WTC11 (cell line): ENCODE measurements around the gene GNG8. TPM values are rescaled to one million over a fixed set of nuclear protein-coding genes. Genes with fewer than 3 reads are reported as not detected.

Experiments
- ATAC-seq: fragments of 200-7000 bp; cut with Tn5 transposase; 2 replicates; pipeline ENCODE4 v1.10.0; 2021; ENCODE audit warnings: mild to moderate bottlenecking, moderate library complexity
- CTCF ChIA-PET: fragments of 300-600 bp; sonication (Branson Sonifier 250); formaldehyde crosslinking; loops from one replicate; lab custom pipeline; 2021; ENCODE audit warnings: antibody characterized with exemption; lab: Charles Lee
- POLR2A ChIA-PET: fragments of 350-600 bp; sonication (Branson Sonifier 250); formaldehyde crosslinking; loops from one replicate; lab custom pipeline; 2021; ENCODE audit warnings: antibody characterized with exemption; lab: Charles Lee
- DNase-seq: peaks from one replicate; pipeline ENCODE4 v3.0.0; 2021; ENCODE audit warnings: low spot score
- H3K27ac Mint-ChIP-seq: 2 replicates; pipeline ENCODE4 v1.8.0; 2021; ENCODE audit warnings: mixed read lengths
- H3K27me3 Mint-ChIP-seq: 2 replicates; pipeline ENCODE4 v1.8.0; 2021; ENCODE audit warnings: low read depth, mild to moderate bottlenecking, moderate library complexity, mixed read lengths
- H3K36me3 Mint-ChIP-seq: 2 replicates; pipeline ENCODE4 v1.8.0; 2021; ENCODE audit warnings: mixed read lengths
- H3K4me1 Mint-ChIP-seq: 2 replicates; pipeline ENCODE4 v1.8.0; 2022; ENCODE audit warnings: mixed read lengths
- H3K4me3 Mint-ChIP-seq: 2 replicates; pipeline ENCODE4 v1.8.0; 2021; ENCODE audit warnings: mild to moderate bottlenecking, moderate library complexity, mixed read lengths
- H3K9me3 Mint-ChIP-seq: 2 replicates; pipeline ENCODE4 v1.8.0; 2021; ENCODE audit warnings: mixed read lengths
- CREB1 ChIP-seq: sonication (generic); formaldehyde crosslinking; IDR thresholded peaks from 2 replicates; pipeline ENCODE4 v1.8.0; 2023; ENCODE audit warnings: mild to moderate bottlenecking, missing genetic modification reagents
- CREM ChIP-seq: sonication (generic); formaldehyde crosslinking; IDR thresholded peaks from 2 replicates; pipeline ENCODE4 v1.8.1; 2022; ENCODE audit warnings: mild to moderate bottlenecking, missing genetic modification reagents, moderate library complexity
- FOXK1 ChIP-seq: sonication (generic); formaldehyde crosslinking; IDR thresholded peaks from 2 replicates; pipeline ENCODE4 v1.8.0; 2022; ENCODE audit warnings: mild to moderate bottlenecking, moderate library complexity, missing genetic modification reagents
- JUN ChIP-seq: sonication (generic); formaldehyde crosslinking; IDR thresholded peaks from 2 replicates; pipeline ENCODE4 v1.8.0; 2023; ENCODE audit warnings: mild to moderate bottlenecking, missing genetic modification reagents
- NFYB ChIP-seq: sonication (generic); formaldehyde crosslinking; conservative IDR thresholded peaks from 2 replicates; pipeline ENCODE4 v1.8.0; 2022; ENCODE audit warnings: low read depth, missing genetic modification reagents
- NR2C2 ChIP-seq: sonication (generic); formaldehyde crosslinking; IDR thresholded peaks from 2 replicates; pipeline ENCODE4 v1.8.0; 2022; ENCODE audit warnings: mild to moderate bottlenecking, missing genetic modification reagents
- PRRX2 ChIP-seq: fragments of 250-450 bp; sonication (Bioruptor Pico); IDR thresholded peaks from 2 replicates; pipeline ENCODE4 v1.8.0; 2021; ENCODE audit warnings: mild to moderate bottlenecking
- SP1 ChIP-seq: sonication (generic); formaldehyde crosslinking; conservative IDR thresholded peaks from 2 replicates; pipeline ENCODE4 v1.8.1; 2022; ENCODE audit warnings: missing genetic modification reagents
- TP53 ChIP-seq: sonication (generic); formaldehyde crosslinking; IDR thresholded peaks from 2 replicates; pipeline ENCODE4 v1.8.1; 2023; ENCODE audit warnings: mild to moderate bottlenecking, missing genetic modification reagents
- ZNF317 ChIP-seq: sonication (generic); formaldehyde crosslinking; IDR thresholded peaks from 2 replicates; pipeline ENCODE4 v1.8.1; 2023; ENCODE audit warnings: low read depth, mild to moderate bottlenecking, moderate library complexity, missing genetic modification reagents, borderline replicate concordance
- ZNF671 ChIP-seq: fragments of 250-450 bp; sonication (Bioruptor Pico); IDR thresholded peaks from 2 replicates; pipeline ENCODE4 v1.8.0; 2021; ENCODE audit warnings: mild to moderate bottlenecking
- total RNA-seq: library from RNA; stranded (reverse); gene quantifications from 3 replicates; pipeline ENCODE4 v1.2.3, GENCODE V29; 2021
- TF ChIP-seq, protein P1 (sequence below): sonication (generic); formaldehyde crosslinking; conservative IDR thresholded peaks from 2 replicates; pipeline ENCODE4 v1.8.1; 2023; ENCODE audit warnings: mild to moderate bottlenecking, low read depth, missing genetic modification reagents, moderate library complexity
- TF ChIP-seq, protein P2 (sequence below): sonication (generic); formaldehyde crosslinking; conservative IDR thresholded peaks from 2 replicates; pipeline ENCODE4 v1.8.1; 2022; ENCODE audit warnings: mild to moderate bottlenecking, missing genetic modification reagents
- TF ChIP-seq, protein P3 (sequence below): fragments of 250-450 bp; sonication (Bioruptor Pico); IDR thresholded peaks from 2 replicates; pipeline ENCODE4 v1.9.0; 2021; ENCODE audit warnings: moderate library complexity, mild to moderate bottlenecking, inconsistent platforms, borderline replicate concordance
- TF ChIP-seq, protein P4 (sequence below): fragments of 200-600 bp; IDR thresholded peaks from 2 replicates; pipeline ENCODE4 v1.8.0; 2022; ENCODE audit warnings: antibody characterized with exemption
- TF ChIP-seq, protein P5 (sequence below): sonication (generic); formaldehyde crosslinking; IDR thresholded peaks from 2 replicates; pipeline ENCODE4 v1.8.1; 2023; ENCODE audit warnings: mild to moderate bottlenecking, missing genetic modification reagents, moderate library complexity
- TF ChIP-seq, protein P6 (sequence below): fragments of 250-450 bp; sonication (Bioruptor Pico); conservative IDR thresholded peaks from 2 replicates; pipeline ENCODE4 v1.9.0; 2021; ENCODE audit warnings: mild to moderate bottlenecking

Gene GNG8
- total RNA-seq, 1 experiment from 2014 or later = not detected

DNA sequence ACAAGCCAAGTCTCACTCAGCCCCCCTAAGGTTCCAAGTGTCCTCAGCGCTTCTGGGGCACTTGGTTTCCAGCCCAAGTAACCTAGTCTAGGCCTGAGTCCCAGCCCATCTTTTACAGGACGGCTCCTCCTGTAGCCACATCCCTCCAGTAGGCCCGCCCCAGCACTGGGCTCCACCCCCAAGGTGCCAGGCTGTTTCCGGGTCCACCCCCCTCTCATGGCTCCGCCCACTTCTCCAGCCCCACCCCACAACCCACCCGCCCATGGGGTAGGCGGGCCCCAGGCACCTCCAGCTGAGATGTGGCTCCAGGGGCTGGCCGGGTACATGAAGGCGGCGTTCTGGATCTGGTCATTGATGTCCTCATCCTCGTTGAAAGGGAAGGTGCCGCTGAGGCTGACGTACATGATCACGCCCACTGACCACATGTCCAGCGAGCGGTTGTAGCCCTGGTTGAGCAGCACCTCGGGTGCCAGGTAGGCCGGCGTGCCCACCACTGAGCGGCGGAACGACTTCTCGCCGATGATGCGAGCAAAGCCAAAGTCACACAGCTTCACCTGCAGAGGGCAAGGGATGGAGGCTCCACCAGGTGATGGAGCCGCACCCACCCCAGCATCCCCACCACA lies 42.2 kb upstream of the GNG8 start:
- peaks cover 58% of the 10 kb centered on the region for H3K36me3 Mint-ChIP-seq
- TF ChIP-seq SP1 (CRISPR knock-in tag) = peak; percentile 17; the same call in 1 of the 2 replicates
- 0 out of 2 replicates have a peak, but pooled peaks have one; percentile 21 for TF ChIP-seq FOXK1 (CRISPR knock-in tag)
- TF ChIP-seq, protein P1, sequence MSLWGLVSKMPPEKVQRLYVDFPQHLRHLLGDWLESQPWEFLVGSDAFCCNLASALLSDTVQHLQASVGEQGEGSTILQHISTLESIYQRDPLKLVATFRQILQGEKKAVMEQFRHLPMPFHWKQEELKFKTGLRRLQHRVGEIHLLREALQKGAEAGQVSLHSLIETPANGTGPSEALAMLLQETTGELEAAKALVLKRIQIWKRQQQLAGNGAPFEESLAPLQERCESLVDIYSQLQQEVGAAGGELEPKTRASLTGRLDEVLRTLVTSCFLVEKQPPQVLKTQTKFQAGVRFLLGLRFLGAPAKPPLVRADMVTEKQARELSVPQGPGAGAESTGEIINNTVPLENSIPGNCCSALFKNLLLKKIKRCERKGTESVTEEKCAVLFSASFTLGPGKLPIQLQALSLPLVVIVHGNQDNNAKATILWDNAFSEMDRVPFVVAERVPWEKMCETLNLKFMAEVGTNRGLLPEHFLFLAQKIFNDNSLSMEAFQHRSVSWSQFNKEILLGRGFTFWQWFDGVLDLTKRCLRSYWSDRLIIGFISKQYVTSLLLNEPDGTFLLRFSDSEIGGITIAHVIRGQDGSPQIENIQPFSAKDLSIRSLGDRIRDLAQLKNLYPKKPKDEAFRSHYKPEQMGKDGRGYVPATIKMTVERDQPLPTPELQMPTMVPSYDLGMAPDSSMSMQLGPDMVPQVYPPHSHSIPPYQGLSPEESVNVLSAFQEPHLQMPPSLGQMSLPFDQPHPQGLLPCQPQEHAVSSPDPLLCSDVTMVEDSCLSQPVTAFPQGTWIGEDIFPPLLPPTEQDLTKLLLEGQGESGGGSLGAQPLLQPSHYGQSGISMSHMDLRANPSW (CRISPR knock-in tag) = no peak
- H3K4me1 Mint-ChIP-seq = 0 out of 2 replicates have a peak, but pooled peaks cover 8% of the 10 kb centered on the region
- H3K27ac Mint-ChIP-seq = peak overlapping the region; percentile 85
- H3K9me3 Mint-ChIP-seq = no peaks in the 10 kb centered on the region
- CTCF ChIA-PET = interaction anchor here (0.6 to 2.1 kb wide), 8 partner anchors 17 to 796 kb away, joined by 3 to 12 read pairs (median 3); partner anchors contain the start of gene DACT3
- POLR2A ChIA-PET = no interaction called here
- ATAC-seq (peak; percentile 87), DNase-seq (peak; percentile 90)
- no peaks in the 10 kb centered on the region for H3K27me3 Mint-ChIP-seq
- H3K4me3 Mint-ChIP-seq = no peak overlapping the region

DNA sequence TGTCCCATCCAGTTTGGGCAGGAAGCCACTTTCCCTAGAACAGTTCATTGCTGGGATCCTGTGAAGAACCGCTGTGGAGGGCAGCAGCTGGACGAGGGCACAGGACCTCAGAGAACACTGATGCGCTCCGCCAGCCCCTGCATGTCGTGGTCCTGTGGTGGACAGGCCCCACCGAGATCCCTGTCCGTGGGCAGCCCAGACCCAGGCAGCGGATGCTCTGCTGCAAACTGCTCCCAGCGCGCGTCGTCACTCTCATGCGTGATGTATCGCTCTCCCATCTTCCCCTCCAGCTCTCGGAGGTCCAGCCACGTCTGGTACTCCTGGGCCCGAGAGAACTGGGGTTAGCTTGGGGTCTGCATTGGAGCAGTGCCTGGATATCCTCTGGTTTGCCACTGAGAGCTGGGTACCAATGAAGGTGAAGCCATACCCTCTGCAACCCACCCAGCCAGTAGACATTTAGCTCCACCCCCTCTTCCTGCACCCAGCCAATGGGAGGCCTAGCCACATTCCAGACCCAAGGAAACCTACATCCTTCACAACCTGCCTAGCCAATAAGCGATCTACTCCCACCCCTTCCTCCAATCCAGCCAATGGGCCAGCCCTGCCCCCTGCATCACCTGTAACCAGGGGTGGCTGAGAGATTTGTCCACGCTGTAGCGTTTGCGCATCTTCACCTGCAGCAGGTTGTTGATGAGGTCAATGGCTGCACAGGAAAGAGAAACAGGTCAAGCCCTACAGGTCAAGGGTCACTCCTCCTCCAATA lies 38.6 kb upstream of the GNG8 start:
- POLR2A ChIA-PET = interaction anchor here (0.5 kb wide), 1 partner anchor 781 kb away, joined by 3 read pairs; no protein-coding TSS in a partner anchor
- Mint-ChIP-seq H3K4me3 (no peak overlapping the region), H3K9me3 (peaks cover 6% of the 10 kb centered on the region; the same call in 1 of the 2 replicates), H3K27me3 (no peaks in the 10 kb centered on the region), H3K27ac (peak overlapping the region; percentile 91), H3K4me1 (0 out of 2 replicates have a peak, but pooled peaks cover 8% of the 10 kb centered on the region), H3K36me3 (peaks cover 43% of the 10 kb centered on the region)
- TF ChIP-seq NFYB (CRISPR knock-in tag) (peak; percentile 97), CREM (CRISPR knock-in tag) (peak; percentile 61; the same call in 1 of the 2 replicates)
- TF ChIP-seq, protein P2, sequence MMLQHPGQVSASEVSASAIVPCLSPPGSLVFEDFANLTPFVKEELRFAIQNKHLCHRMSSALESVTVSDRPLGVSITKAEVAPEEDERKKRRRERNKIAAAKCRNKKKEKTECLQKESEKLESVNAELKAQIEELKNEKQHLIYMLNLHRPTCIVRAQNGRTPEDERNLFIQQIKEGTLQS (CRISPR knock-in tag) = no peak
- CTCF ChIA-PET = interaction anchor here (0.5 to 1.5 kb wide), 12 partner anchors 11 to 394 kb away, joined by 3 to 25 read pairs (median 4); partner anchors contain the start of gene DACT3
- peak; percentile 97 for ATAC-seq
- peak; percentile 88 for DNase-seq

DNA sequence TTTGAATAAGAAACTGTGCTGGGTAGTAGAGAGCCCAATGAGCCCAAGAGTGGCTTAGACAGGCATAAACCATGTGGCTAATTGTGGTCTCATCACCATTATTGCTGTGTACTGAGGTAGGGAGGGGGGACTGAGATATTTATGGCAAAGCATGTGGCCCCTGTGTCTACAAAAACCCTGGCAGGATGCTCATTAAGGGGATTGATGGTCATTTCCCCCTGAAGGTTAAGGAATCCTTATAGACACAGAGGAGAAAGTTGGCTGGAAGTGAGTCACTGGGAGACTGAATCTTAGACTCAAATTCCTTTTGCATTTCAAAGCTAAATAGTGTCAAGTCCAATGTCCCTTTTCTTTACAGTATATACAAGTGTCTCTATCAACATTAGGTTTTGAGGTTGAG lies 34.8 kb upstream of the GNG8 start:
- ChIA-PET POLR2A (no interaction called here), CTCF (interaction anchor here (0.8 to 1.2 kb wide), 3 partner anchors 8 to 56 kb away, joined by 3 to 5 read pairs (median 3); partner anchors contain the start of gene DACT3)
- Mint-ChIP-seq H3K27me3 (no peaks in the 10 kb centered on the region), H3K4me3 (no peak overlapping the region), H3K27ac (no peak overlapping the region), H3K36me3 (peaks cover 22% of the 10 kb centered on the region), H3K9me3 (peaks cover 6% of the 10 kb centered on the region; the same call in 1 of the 2 replicates), H3K4me1 (no peaks in the 10 kb centered on the region)
- ATAC-seq = no peak
- no peak for DNase-seq
- no peak for TF ChIP-seq NR2C2 (CRISPR knock-in tag)
- TF ChIP-seq, protein P3, sequence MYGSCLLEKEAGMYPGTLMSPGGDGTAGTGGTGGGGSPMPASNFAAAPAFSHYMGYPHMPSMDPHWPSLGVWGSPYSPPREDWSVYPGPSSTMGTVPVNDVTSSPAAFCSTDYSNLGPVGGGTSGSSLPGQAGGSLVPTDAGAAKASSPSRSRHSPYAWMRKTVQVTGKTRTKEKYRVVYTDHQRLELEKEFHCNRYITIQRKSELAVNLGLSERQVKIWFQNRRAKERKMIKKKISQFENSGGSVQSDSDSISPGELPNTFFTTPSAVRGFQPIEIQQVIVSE (CRISPR knock-in tag) = no peak
- TF ChIP-seq JUN (CRISPR knock-in tag) = no peak
- no peak for TF ChIP-seq PRRX2 (CRISPR knock-in tag)
- TF ChIP-seq, protein P1 (CRISPR knock-in tag) = no peak
- TF ChIP-seq, protein P4, sequence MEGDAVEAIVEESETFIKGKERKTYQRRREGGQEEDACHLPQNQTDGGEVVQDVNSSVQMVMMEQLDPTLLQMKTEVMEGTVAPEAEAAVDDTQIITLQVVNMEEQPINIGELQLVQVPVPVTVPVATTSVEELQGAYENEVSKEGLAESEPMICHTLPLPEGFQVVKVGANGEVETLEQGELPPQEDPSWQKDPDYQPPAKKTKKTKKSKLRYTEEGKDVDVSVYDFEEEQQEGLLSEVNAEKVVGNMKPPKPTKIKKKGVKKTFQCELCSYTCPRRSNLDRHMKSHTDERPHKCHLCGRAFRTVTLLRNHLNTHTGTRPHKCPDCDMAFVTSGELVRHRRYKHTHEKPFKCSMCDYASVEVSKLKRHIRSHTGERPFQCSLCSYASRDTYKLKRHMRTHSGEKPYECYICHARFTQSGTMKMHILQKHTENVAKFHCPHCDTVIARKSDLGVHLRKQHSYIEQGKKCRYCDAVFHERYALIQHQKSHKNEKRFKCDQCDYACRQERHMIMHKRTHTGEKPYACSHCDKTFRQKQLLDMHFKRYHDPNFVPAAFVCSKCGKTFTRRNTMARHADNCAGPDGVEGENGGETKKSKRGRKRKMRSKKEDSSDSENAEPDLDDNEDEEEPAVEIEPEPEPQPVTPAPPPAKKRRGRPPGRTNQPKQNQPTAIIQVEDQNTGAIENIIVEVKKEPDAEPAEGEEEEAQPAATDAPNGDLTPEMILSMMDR = no peak
- no peak for TF ChIP-seq ZNF671 (CRISPR knock-in tag)
- TF ChIP-seq TP53 (CRISPR knock-in tag) = no peak
- no peak for TF ChIP-seq CREB1 (CRISPR knock-in tag)
- TF ChIP-seq, protein P5, sequence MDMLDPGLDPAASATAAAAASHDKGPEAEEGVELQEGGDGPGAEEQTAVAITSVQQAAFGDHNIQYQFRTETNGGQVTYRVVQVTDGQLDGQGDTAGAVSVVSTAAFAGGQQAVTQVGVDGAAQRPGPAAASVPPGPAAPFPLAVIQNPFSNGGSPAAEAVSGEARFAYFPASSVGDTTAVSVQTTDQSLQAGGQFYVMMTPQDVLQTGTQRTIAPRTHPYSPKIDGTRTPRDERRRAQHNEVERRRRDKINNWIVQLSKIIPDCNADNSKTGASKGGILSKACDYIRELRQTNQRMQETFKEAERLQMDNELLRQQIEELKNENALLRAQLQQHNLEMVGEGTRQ (CRISPR knock-in tag) = no peak
- TF ChIP-seq ZNF317 = no peak
- TF ChIP-seq, protein P6, sequence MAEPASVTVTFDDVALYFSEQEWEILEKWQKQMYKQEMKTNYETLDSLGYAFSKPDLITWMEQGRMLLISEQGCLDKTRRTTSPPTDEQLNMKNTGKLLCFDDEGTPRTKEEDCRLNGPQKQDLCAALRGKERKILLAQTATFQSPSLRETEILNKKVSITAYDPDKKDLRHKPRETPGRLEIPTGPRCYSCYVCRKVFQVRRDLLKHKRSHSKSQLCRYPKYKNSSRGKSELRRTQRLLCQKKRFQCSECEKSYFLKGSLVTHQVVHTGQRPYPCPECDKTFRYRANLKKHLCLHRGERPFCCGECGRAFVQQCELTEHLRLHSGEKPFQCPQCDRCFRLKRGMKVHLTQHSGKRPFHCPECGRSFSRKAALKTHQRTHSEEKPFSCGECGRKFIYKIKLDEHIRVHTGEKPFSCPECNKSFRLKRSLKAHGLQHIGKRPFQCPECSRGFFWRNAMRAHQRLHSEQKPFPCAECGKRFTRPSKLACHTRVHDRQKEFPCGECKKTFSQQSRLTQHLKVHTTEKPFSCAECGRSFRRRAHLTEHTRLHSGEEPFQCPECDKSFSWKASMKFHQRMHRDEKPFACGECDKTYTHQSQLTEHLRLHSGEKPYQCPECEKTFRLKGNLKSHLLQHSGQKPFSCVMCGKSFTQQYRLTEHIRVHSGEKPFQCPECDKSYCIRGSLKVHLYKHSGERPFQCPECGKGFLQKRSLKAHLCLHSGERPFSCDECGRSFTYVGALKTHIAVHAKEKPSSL = no peak
- no peak for TF ChIP-seq CREM (CRISPR knock-in tag)
